NB4 (cell line): ENCODE results near the gene TFAM.

ENCODE experiments used
- CTCF ChIP-seq: IDR thresholded peaks from one replicate; pipeline ENCODE4 v1.5.1; 2012; ENCODE audit warnings: low read depth, low read length
- MAX ChIP-seq: IDR thresholded peaks from 2 replicates; pipeline ENCODE4 v1.6.1; 2011; ENCODE audit warnings: low read depth, low read length
- MYC ChIP-seq: IDR thresholded peaks from 2 replicates; pipeline ENCODE4 v1.6.1; 2011; ENCODE audit warnings: low read depth, low read length
- POLR2A ChIP-seq: IDR thresholded peaks from 2 replicates; pipeline ENCODE4 v1.6.1; 2011; ENCODE audit warnings: mild to moderate bottlenecking; ENCODE audit not compliant: insufficient read length; ENCODE audit errors: extremely low read depth

DNA sequence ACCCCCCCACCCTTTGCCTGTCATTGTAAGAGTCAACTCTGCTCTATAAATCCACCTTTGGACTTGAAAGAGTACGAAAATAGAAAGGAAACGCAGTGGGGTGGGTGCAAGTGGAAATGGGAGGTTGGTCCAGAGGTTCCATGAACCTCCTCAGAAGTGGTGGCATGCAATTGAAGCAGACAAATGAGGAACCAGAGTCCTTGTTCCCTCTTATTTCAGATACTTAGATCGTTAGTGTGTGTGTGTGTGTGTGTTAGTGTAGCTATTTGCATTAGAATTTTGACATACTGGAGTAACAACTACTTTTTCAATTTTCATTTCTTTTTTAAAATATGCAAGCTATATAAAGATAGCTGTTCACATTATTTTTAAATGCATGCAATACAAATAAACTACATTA, 18.1 kb upstream of the TFAM start:
- TF ChIP-seq POLR2A = no peak
- TF ChIP-seq CTCF = no peak
- no peak for TF ChIP-seq MAX
- TF ChIP-seq MYC = no peak
